ENCODE results near the gene REC8.

Gene REC8

DNA sequence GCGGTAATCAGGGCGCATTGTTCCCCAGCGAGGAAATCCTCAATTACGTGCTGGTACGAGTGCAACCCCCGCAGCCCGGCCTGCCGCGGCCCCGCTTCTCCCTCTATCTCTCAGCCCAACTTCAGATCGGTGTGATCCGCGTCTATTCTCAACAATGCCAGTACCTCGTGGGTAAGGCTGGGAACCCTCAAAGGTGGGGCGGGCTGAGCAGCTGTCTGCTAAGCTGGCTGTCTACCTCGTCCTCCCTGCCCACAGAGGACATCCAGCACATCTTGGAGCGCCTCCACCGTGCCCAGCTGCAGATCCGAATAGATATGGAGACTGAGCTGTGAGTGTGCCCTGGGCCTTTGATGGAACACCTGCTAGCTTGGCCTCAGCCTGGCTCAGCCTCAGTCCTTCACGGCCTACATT lies 996 bp downstream of the REC8 start:
- no peak overlapping the region for H3K4me3 ChIP-seq (ENCODE audit: low read length)
- DNase-seq (ENCODE audit: low read depth): no peak
- TF ChIP-seq, protein P1, sequence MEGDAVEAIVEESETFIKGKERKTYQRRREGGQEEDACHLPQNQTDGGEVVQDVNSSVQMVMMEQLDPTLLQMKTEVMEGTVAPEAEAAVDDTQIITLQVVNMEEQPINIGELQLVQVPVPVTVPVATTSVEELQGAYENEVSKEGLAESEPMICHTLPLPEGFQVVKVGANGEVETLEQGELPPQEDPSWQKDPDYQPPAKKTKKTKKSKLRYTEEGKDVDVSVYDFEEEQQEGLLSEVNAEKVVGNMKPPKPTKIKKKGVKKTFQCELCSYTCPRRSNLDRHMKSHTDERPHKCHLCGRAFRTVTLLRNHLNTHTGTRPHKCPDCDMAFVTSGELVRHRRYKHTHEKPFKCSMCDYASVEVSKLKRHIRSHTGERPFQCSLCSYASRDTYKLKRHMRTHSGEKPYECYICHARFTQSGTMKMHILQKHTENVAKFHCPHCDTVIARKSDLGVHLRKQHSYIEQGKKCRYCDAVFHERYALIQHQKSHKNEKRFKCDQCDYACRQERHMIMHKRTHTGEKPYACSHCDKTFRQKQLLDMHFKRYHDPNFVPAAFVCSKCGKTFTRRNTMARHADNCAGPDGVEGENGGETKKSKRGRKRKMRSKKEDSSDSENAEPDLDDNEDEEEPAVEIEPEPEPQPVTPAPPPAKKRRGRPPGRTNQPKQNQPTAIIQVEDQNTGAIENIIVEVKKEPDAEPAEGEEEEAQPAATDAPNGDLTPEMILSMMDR (conservative IDR thresholded peaks at IDR 0.05; ENCODE audit: low read length): no peak

DNA sequence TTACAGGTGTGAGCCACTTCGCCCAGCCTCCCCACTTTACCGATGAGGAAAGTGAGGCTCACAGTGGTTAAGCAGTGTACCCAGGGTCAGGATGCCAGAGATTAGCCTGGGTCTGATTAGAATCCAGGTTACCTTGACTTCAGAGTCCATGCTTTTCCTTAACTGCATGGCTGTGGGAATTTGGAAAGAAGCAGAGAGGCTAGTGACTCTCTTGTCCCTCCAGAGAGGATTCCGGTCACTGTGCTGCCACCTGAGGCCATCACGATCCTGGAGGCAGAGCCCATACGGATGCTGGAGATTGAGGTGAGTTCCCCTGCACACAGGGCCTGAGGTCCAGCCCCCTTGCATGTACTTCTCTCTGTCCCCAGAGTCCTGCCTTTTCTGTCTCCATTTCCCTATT lies 4.7 kb downstream of the REC8 start:
- DNase-seq (ENCODE audit: low read depth): no peak
- TF ChIP-seq, protein P1 (conservative IDR thresholded peaks at IDR 0.05; ENCODE audit: low read length): no peak
- no peak overlapping the region for H3K4me3 ChIP-seq (ENCODE audit: low read length)

DNA sequence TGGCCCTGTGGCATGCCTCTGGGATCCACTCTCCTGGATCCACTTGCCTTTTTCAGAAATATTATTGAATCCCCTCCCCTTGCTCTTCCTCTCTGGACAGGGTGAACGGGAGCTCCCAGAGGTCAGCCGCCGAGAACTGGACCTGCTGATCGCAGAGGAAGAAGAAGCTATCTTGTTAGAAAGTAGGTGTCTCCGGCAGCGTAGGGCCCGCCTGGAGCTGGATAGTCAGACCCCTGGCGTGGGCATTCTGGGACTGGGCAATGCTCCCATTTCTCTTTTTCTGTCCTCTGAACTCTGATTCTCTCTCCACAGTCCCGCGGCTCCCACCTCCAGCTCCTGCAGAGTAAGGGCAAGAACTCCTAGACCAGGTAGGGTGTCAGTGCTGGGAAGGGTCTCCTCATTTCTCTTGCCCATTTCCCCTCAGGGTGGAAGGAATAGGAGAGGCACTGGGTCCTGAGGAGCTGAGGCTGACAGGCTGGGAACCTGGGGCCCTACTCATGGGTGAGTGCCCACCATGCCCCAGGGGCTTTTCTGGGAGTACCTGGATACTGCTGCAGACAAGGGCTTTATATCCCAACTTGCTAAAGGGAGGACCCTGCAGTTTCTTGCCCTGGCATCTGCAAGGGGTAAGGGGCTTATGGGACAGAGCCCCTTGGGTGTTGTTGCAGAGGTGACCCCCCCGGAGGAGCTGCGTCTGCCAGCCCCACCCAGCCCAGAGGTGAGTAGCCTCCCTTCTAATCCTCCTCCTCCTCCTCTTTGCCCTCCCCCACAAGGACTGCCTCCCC lies 5.4 kb downstream of the REC8 start:
- TF ChIP-seq, protein P1 (conservative IDR thresholded peaks at IDR 0.05; ENCODE audit: low read length): no peak
- H3K4me3 ChIP-seq (ENCODE audit: low read length): no peak overlapping the region
- DNase-seq (ENCODE audit: low read depth): no peak

DNA sequence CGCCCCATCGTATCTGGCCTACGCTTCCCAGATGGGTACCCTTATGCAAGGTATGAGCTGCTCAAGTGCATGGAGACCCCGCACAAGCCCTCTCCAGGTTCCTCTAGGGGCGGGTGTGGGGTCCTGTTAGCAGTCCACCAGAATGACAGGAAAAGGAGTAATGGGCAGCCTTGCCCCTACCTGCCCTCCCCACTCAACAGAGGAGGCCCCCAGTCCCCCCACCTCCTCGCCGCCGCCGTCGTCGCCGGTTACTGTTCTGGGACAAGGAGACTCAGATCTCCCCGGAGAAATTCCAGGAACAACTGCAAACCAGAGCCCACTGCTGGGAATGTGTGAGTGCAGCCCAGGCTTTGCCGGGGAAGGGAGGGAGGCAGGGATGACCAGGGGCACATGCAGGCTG lies 6.0 kb downstream of the REC8 start:
- TF ChIP-seq, protein P1 (conservative IDR thresholded peaks at IDR 0.05; ENCODE audit: low read length): no peak
- no peak for DNase-seq (ENCODE audit: low read depth)
- no peak overlapping the region for H3K4me3 ChIP-seq (ENCODE audit: low read length)

DNA sequence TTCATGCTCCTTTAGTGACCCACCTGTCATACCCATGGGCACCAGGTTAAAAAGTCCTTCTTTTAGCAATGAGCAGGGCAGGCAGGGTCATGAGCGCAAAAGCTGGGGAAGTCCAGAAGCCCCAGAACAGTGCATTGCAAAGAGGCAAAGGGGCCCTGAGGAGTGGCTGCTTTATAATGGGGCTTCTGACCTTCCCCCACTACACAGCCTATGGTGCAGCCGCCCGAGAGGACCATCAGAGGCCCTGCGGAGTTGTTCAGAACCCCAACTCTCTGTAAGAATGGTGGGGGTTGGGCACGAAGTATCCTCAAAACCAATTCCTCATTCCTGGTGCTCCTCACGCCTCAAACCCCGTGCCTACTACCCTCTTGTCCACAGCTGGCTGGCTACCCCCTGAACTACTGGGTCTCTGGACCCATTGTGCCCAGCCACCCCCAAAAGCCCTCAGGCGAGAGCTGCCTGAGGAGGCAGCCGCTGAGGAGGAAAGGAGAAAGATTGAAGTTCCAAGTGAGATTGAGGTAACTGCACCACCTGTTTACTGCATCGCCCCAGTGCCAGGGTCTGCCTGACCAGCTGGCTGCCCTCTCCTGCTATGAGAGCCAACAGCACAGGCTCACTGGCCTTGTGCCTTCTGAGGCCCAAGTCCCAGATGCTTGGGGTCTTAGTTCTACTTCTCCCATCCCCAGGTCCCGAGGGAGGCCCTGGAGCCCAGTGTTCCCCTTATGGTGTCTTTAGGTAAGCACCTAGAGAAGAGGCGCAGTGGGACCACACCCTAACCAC lies 6.7 kb downstream of the REC8 start:
- DNase-seq (ENCODE audit: low read depth): no peak
- H3K4me3 ChIP-seq (ENCODE audit: low read length): no peak overlapping the region
- TF ChIP-seq, protein P1 (conservative IDR thresholded peaks at IDR 0.05; ENCODE audit: low read length): no peak

DNA sequence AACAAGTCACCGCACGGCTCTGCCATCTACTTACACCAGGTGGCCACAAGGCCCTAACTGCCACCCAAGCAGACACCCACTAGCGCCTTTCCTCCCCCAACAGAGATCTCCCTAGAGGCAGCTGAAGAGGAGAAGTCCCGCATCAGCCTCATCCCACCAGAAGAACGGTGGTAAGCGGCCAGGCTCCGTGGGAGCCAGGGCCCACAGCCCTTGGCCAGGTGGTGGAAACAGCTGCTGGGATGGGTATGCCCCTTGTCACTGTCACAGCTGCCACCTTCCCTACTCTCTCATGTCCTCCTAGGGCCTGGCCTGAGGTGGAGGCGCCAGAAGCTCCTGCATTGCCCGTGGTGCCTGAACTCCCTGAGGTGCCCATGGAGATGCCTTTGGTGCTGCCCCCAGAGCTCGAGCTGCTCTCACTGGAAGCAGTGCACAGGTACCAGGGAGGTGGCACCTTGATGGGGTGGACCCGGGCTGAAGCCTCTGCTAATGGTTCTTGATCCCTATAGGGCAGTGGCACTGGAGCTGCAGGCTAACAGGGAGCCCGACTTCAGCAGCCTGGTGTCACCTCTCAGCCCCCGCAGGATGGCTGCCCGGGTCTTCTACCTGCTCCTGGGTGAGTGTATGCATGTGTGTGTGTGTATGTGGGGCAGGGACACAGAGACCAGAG lies 7.5 kb downstream of the REC8 start:
- no peak for DNase-seq (ENCODE audit: low read depth)
- TF ChIP-seq, protein P1 (conservative IDR thresholded peaks at IDR 0.05; ENCODE audit: low read length): no peak
- H3K4me3 ChIP-seq (ENCODE audit: low read length): no peak overlapping the region

Measured in AG10803 (cell line).